Medulla oblongata (tissue), 1 donor: ENCODE results near the gene SAMD9.
"Not testable (repeated sequence)": the region's sequence is repeated elsewhere in the genome, so short reads cannot be mapped to it uniquely, and the experiment has no call there.

ENCODE experiments used
- DNase-seq: peaks from one replicate; pipeline ENCODE4 v3.0.0-alpha.2; 2015; ENCODE audit errors: extremely low spot score

Gene SAMD9

GRCh38 chr7:93117852-93118530 is at the start of gene SAMD9:
TSS of gene SAMD9 (minus strand) at chr7:93117979. CDS start at chr7:93106097, 11,882 bp downstream.
- DNase-seq, result peak; percentile 86

GRCh38 chr7:93165447-93165846 is 47.7 kb upstream of the SAMD9 start:
- DNase-seq, result no peak

GRCh38 chr7:93164766-93165165 is 47.0 kb upstream of the SAMD9 start:
- no peak for DNase-seq

- DNase-seq, result no peak
These were observed 43.5 kb upstream of the SAMD9 start for GRCh38 chr7:93161181-93161762.

GRCh38 chr7:93160410-93160809 is 42.6 kb upstream of the SAMD9 start:
- DNase-seq, result no peak

DNA sequence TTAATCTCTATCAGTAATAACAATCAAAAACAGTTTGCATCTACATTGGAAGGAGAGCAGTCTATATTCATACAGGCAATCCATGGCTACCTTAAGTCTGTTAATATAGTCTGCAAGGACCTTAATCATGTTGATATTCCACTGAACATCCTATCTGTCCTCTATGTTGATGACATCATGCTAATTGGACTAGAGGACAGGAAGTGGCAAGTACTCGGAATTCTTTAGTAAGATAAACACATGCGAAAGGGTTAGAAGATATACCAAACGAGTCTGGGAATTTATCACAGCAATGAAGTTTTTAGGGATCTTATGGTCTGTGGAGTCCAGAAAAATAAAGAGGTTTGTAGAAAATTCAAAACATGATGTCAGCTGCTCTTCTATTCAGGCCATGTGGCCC is 41.7 kb upstream of the SAMD9 start:
- no peak for DNase-seq

DNA sequence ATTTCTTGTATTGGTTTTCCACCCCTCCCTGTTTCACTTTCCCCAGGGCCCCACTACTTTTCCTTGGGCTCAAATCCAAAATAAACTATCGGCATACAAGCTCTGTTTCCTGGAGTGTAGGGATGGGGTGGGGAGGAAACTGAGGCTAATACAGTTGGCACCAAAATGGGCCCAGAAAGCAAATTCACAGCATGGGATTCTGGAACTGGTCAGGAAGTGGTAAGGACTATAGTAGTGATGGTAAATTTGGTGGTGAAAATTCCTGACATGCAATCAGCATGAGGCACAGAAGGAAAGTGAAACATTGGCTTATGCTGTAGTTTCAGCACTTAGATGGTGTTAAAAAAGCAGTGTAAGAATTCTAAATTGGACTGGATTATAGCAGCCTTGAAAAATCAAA is 39.1 kb upstream of the SAMD9 start:
- DNase-seq, result no peak

DNA sequence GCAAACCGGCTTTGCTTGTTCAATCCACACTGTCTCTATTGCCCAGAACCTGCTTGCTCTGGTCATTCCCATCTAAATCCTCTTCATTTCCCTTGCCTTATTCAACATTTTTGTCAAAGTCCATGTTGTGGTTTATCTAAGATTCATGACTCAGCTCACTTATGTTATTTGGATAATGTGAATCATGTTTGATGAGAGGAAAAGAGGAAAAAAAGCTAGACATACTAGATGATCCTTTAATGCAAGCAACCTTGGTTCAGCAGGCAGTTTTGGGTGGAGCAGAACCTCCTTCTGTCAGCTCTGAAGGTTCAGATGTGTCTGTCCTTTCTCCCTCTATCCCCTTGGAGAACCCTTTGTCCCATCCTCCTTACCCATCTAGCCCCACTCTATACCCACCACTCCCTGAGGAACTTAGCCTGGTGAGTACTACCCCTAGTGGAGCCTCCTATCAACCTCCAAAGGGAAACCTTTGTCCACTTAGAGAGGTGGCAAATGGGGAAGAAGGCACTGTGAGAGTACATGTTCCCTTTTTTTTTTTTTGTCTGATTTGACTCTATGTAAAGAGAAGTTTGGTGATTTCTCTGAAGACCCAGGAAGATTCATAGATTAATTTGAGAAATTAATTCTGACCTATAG is 32.5 kb upstream of the SAMD9 start:
- DNase-seq, result no peak

DNA sequence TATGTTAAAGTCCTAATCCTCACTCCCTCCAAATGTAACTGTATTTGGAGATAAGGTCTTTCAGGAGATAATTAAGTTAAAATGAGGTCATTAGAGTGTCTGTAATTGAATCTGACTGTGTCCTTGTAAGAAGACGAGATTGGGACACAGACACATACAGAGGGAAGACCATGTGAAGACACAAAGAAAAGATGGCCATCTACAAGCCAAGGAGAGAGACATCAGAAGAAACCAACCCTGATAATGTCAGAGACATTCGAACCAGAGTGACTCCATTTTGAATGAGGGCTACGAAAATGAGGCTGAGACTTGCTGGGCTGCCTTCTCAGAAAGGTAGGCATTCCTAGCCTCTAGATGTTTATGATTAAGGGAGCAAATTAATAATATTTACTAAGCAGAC is 30.9 kb upstream of the SAMD9 start:
- no peak for DNase-seq

DNA sequence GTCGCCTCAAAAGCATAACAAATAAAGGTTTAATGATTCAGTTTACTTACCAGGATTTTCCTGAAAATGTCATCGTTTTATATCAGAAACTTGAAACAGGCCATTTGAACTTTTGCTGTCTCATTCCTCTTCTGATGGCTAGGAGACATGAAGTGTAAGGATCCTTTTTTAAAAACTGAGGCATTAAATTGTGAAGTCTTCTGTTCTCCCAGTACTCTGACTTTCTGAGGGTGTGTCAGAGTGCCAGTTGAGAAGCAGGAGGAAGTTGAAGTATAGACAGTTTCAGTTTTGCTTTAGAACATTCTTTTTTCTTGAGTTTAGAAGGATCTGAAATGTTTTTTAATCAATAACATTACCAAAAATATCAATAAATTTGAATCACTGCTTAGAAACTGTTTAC is 30.4 kb upstream of the SAMD9 start, which contains the start of gene SAMD9L:
TSS of gene SAMD9L (minus strand) at position 242 of the 400 bp plus-strand sequence. CDS start 12,414 bp downstream, outside the sequence.
- DNase-seq, result peak; percentile 59

GRCh38 chr7:93147363-93147762 is 29.6 kb upstream of the SAMD9 start:
- peak; percentile 53 for DNase-seq

- peak; percentile 30 for DNase-seq
These were observed 28.8 kb upstream of the SAMD9 start for GRCh38 chr7:93146472-93147141.

DNA sequence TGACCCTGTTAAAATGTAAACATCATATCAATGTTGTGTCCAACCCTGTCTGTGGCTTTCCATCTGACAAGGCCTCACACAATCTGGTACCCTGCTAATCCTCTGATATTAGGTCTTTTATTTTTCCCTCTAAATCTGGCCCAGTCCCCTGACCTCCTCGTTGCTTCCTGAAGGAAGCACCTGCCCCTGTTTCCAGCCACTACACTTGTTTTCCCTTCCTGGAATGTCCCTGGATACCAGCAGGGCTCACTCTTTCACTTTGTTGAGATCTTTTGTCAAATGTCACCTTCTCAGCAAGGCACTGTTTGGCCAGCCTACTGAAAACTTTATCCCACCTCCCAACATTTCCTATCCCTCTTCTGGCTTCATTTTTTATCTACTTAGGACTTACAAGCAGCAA is 28.3 kb upstream of the SAMD9 start:
- DNase-seq, result no peak

DNA sequence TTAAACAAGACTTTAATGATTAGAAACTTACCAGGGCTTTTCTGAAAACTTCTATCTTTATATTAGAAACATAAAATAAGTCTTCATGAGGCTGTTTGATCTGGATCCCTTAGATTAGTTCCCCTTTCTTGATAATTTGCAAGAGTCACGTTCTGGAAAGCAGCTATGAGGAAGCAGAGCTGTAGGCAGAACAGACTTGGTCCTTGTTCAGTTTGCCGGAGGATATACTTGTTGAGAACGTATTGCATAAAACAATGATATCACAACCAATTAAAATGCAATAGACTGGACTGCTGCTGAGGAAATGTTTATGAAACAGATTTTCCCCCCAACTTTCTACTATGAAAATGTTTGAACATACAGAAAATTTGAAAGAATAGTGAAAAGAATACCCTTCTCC is 27.6 kb upstream of the SAMD9 start:
- DNase-seq, result no peak

- DNase-seq, result no peak
These were observed 24.3 kb upstream of the SAMD9 start for GRCh38 chr7:93142127-93142526.

- no peak for DNase-seq
These were observed 22.9 kb upstream of the SAMD9 start for GRCh38 chr7:93140582-93141191.

DNA sequence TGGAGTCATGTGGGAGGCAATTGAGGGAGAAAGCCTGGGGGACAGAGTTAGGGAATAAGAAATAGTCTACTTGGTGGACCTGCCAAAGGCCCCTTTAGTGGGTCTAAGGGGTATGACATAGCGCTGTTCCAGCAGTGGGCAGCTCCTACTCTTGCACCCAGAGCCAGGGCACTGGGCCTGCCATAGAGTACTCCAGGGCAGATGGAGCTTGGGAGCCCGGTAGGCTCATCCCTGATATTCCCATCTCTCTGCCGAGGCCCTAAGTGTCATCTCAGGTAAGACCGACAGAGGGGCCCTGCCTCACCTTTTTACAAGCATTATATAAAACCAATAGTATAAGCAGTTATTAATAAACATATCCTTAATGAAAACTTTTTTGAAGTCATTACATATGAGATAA is 20.8 kb upstream of the SAMD9 start:
- DNase-seq, result no peak

- no peak for DNase-seq
These were observed 15.2 kb upstream of the SAMD9 start for GRCh38 chr7:93133005-93133404.

DNA sequence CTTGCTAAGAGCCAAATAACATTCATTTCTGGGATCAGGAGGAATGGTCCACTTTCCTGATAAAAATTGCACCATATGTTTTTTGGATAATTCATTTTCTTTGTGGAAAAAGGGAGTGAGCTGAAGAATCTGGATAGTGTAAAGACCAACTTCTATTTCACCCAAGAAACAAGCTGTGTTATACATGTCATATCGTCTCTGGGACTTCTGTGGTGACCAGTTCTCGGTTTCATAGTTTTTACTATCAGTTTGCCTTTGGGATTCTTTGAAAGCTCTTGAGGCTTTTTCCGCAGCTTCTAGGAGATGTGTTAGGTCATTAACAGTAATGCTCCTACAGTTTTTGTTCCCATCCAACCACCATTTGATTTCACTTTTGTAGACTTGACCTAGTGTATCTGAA is 14.4 kb upstream of the SAMD9 start:
- DNase-seq, result no peak

DNA sequence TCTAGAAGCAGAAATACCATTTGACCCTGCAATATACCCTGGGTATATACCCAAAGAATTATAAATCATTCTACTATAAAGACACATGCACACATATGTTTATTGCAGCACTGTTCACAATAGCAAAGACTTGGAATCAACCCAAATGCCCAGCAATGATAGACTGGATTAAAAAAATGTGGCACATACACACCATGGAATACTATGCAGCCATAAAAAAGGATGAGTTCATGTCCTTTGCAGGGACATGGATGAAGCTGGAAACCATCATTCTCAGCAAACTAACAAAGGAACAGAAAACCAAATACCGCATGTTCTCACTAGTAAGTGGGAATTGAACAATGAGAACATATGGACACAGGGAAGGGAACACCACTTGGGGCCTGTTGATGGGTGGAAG is 9.2 kb upstream of the SAMD9 start:
- not testable (repeated sequence) for DNase-seq

DNA sequence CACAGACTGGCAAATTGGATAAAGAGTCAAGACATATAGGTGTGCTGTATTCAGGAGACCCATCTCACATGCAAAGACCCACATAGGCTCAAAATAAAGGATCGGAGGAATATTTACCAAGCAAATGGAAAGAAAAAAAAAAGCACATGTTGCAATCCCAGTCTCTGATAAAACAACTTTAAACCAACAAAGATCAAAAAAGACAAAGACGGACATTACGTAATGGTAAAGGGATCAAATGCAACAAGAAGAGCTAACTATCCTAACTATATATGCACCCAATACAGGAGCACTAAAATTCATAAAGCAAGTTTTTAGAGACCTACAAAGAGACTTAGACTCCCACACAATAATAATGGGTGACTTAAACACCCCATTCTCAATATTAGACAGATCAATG is 5.8 kb upstream of the SAMD9 start:
- not testable (repeated sequence) for DNase-seq
